GM12874 (cell line): ENCODE measurements around the gene SNURF.

ENCODE experiments used
- CTCF ChIP-seq: IDR thresholded peaks from 2 replicates; pipeline ENCODE4 v1.5.1; 2011; ENCODE audit warnings: low read depth, mild to moderate bottlenecking, control low read depth, low read length, moderate library complexity; ENCODE audit not compliant: insufficient read depth

SNURF gene

GRCh38 chr15:24954783-24955530 lies at the start of gene SNURF, which contains the start of gene SNRPN:
TSS of gene SNURF (plus strand) at chr15:24954987. CDS start at chr15:24955049, 62 bp downstream.
TSS of gene SNRPN (plus strand) at chr15:24954987. CDS start at chr15:24974454, 19,467 bp downstream.
- TF ChIP-seq CTCF: no peak

GRCh38 chr15:24916305-24917009 lies 38.3 kb upstream of the SNURF start:
- no peak for TF ChIP-seq CTCF

DNA sequence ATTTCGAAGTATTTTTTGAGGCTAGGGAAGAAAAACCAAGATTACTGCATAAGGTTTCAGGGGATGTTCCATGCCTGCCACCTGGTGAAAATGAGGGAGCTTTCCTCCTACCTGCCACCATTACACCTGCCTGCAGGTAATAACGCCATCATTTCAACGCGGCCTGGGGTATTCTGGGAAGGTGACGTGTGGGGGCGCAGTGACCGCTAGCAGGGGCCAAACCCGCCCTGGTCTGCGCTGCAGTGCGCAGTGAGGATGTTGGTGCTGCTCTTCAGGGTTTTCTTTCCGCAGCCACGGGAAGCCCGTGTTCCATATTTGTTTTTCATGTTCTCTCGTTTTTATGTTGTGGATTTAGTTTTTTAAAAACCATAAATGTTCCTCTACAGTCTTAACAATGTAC lies 37.4 kb upstream of the SNURF start:
- TF ChIP-seq CTCF: no peak

DNA sequence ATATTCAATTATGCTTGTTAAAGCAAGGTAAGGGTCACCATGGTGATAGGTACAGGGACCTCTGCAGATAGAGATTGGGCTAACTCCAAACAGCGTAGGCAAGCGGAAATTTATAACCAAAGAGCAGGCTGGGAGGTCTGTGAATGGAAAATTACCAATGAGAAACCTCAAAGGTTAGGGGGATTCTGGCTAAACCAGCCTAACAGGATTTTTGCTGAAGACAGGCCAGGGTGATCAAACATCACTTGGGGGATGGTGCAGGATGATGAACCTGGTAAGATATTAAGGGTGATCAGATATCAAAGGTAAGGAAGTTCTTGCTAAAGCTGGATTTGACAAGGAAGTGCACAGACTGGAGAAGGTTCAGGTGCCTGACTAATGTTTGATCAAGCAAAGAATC lies 35.3 kb upstream of the SNURF start:
- no peak for TF ChIP-seq CTCF

DNA sequence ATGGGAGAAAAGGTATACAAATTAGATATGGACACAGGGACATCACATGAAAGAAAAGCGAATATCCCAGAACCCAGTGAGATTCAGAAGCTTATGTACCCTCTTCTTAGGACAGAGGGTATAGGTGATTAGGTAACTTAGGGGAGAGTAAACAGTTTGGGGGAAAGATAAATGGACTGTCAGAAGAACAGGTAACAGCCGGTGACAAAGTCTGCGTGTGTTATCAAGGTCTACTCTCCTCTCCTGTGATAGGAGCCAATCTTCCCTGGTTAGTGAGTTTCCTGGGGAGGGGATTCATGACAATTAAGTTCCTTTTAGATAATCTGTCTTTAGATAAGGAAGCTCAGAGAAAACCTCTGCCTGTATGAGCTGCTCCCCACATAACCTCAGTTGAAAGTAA lies 30.6 kb upstream of the SNURF start:
- TF ChIP-seq CTCF: no peak

- no peak for TF ChIP-seq CTCF
Measured at GRCh38 chr15:24924621-24925020, 30.2 kb upstream of the SNURF start.

- TF ChIP-seq CTCF: no peak
Measured at GRCh38 chr15:24933716-24934115, 21.1 kb upstream of the SNURF start.
